ENCODE measurements around the gene CHTF18. TPM values are rescaled to one million over a fixed set of nuclear protein-coding genes. Genes with fewer than 3 reads are reported as not detected.

Gene CHTF18
- total RNA-seq, 2 donors from 2014 or later: 98.7 to 116 TPM

DNA sequence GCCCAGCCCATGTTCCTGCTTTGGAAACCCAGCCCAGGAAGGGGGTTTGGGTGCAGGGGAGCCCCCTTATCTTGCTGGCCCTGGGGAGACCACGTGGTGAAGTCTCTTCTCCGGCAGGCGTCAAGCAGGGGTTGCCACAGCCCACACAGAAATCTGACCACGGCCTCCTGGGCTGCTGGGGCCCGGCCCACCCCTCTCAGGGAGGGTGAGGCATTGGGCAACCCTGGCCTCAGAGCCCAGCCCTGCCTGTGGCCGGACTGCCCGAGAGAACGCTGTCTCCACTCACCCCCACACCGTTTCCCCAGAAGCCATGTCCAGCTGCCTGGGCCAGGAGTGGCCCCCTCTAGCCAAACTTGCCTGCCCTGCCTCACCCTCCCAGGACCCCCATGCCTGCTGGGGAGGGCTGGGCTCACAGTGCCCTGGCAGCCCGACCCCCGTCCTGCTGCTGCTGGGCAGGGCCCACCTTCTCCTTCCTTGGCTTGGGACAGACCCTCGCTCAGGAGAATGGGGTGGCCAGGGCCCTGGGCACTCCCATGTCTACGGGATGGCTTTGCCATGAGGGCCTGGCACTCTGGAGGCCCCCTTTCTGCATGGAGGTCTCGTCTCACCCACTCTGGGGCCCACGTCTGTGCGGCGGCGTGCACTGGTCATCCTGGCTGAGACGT lies 6.9 kb upstream of the CHTF18 start:
- no peak for DNase-seq (ENCODE audit: low spot score in 2 of 2)
- Mint-ChIP-seq H3K27ac (no peak overlapping the region), H3K36me3 (no peaks in the 10 kb centered on the region), H3K9me3 (no peaks in the 10 kb centered on the region)
- no peak for ATAC-seq

DNA sequence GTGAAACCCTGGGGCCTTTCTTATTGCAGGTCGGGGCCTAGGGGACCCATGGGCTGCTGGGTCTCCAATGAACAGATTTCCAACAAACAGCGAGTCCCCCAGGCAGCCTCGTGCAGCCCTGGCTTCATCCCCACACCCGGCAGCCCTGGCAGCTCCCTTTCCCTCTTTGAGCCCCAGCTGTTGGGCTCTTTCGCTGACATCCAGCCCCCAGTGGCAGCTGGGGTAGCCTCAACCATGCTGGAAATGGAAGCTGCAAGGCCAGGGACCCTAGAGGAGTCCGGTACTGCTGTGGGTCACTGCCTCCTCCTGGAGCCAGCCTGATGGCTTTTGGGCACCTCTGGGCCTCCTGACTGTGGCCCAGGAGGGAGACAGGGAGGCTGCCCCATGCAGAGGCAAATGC lies 6.2 kb upstream of the CHTF18 start:
- no peak overlapping the region for H3K27ac Mint-ChIP-seq
- DNase-seq (ENCODE audit: low spot score in 2 of 2) (no peak), ATAC-seq (no peak)
- no peaks in the 10 kb centered on the region for H3K36me3 Mint-ChIP-seq
- no peaks in the 10 kb centered on the region for H3K9me3 Mint-ChIP-seq

DNA sequence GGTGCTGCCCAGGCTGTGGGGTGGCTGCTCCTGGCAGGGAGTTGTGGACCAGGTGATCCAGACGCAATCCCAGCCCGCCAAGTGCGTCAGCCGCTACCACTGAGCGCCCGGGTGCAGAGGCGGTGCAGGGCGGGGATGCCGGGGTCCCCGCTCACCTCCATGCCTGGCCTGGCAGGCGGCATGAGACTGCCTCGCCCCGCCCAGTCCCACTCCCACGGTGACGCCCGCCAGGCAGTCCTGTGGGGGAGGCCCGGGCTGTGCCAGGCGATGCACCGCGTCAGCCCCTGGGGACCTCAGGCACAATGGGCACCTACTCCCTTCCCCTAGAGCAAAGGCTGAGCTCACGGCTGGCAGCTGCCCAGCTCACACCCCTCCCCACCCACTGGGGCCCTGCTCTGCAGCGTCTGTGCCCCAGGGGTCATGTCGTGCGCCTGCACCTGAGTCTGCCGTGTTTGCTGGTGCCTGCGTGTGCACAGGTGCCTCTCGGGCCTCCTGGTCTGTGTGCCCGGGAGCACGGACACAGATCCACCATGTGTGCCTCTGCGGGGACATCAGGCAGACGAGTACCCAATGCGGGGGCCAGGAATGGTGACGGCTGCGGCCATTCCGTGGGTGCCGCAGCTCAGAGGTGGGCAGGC lies 5.5 kb upstream of the CHTF18 start:
- ATAC-seq: no peak
- DNase-seq (ENCODE audit: low spot score in 2 of 2): no peak
- H3K9me3 Mint-ChIP-seq: no peaks in the 10 kb centered on the region
- H3K27ac Mint-ChIP-seq: no peak overlapping the region
- H3K36me3 Mint-ChIP-seq: no peaks in the 10 kb centered on the region

DNA sequence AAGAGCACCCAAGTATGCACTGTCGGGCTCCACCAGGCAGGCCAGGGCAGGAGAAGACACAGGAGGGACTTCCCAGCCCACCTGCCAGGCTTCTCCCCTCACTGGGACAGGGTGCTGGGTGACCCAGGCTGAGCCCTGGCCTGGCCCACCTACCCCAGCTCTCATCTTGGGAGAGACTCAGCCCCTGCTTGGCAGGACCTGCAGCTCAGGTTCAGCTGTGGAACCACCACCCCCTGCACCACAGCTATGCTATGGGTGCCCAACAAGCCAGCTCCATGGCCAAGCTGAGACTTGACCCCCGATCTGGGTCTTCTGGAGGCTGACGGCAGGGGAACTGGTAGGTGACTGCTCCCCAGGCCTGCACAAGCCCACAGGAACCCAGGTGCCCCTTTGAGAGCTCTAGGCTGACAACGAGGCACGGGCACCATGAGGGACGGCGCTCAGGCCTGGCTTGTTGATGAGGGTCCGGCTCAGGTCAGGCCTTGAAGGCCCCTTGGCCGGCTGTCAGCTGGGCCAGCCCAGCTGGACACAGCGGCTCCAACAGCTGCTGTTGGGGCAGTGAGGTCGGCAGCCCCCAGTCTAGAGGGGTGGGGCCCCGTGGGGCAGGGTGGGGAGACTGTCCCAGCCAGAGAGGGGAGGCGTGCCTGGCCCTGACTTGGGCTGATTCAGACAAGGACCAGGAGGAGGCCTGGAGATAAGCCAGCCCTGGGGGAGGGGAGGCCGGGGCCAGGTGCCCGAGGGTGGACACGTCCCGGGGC lies 4.8 kb upstream of the CHTF18 start:
- H3K27ac Mint-ChIP-seq: no peak overlapping the region
- H3K36me3 Mint-ChIP-seq: no peaks in the 10 kb centered on the region
- ATAC-seq (no peak), DNase-seq (ENCODE audit: low spot score in 2 of 2) (no peak)
- H3K9me3 Mint-ChIP-seq: no peaks in the 10 kb centered on the region

DNA sequence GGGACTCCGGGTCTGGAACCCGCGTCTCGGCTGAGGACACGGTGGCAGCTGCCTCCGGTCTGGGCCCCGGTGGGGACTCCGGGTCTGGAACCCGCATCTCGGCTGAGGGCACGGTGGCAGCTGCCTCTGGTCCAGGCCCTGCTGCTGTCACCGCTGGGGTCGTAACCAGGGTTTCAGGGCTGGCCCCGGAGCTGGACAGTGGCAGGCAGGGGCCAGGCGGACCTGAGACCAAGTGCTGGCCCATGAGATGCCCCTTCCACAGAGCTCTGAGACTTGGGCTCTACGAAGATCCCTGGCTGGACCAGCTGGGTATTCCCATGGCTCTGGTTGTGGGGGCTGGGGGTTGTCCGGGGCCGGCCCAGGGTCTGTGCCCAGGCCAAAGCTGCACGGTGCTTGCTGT lies 4.0 kb upstream of the CHTF18 start:
- H3K36me3 Mint-ChIP-seq: no peaks in the 10 kb centered on the region
- H3K9me3 Mint-ChIP-seq: no peaks in the 10 kb centered on the region
- no peak overlapping the region for H3K27ac Mint-ChIP-seq
- ATAC-seq (no peak), DNase-seq (ENCODE audit: low spot score in 2 of 2) (no peak)

DNA sequence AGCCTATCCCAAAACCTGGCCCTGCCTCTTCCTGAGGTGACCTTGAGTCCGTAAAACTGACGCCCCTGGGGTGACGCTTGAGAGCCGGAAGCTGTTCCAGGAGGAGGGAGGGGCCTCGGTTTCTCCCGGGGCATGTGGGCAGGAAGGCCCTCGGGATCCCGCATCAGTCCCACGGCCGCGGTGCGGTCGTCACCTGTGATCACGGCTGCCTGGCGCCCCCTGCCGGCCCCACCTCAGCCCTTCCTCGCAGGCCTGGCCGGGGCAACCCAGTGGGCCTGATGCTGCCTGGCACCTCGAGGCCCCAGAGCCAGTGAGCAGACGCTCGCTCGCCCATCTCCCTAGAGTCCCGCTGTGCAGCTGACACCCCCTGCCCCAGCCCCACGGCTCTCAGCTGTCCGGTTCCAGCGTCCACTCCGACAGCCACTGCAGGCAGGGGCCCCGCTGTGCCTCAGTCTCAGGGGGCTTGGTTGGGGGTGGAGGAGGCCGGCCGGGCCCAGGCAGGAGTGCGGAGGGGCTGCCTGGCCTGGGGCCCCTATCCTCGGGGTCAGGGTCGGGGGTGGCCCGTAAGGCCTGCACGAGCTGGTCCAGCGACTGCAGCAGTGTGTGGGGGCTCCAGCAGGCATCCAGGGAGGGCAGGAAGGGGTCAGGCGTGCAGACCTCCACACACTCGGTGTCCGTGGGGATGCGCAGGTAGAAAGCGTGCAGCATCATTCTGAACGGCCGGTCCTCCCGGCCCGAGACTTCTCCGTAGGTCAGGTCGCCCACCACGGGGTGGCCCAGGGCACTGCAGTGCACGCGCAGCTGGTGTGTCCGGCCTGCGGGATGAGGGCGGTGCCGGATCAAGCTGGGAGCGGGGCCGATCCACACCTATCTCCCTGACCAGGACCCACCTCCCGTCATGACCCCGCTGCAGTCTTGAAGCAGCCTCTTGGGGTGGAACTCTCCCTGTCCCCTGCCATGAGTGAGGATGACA lies 2.6 kb upstream of the CHTF18 start:
- DNase-seq (ENCODE audit: low spot score in 2 of 2): peak; percentile 72 to 90
- H3K36me3 Mint-ChIP-seq: peaks cover under 1 to 2% of the 10 kb centered on the region in 2 donors
- no peaks in the 10 kb centered on the region for H3K9me3 Mint-ChIP-seq
- H3K27ac Mint-ChIP-seq: no peak overlapping the region
- peak; percentile 15 to 44 for ATAC-seq

DNA sequence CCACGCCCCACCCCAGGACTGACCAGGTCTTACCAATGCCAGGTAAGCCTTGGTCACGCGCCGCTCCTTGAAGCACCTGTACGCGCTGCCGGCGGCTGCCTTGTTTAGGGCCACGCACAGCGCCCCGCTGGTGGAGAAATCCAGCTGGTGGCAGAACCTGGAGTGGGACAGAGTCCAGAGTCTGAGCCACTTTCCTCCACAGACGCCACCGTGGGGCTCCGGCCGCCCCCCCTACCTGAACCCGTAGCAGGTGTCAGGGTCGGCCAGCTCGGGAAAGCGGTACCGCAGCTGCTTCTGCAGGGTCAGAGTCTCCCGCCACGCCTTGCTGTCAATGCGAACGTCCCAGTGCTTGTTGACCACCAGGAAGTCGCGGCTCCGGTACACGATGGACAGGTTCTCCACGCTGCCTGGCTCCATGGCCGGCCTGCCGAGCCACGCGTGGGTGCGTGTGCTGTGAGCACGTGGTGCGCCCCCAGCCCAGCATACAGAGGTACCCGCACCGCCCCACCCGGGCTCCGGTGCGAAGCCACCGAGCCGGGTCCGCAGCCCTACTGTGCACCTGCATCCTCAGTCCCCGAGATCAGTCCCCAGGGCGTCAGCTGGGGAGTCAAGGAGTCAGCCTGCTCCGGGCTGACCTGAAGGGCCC lies 976 bp upstream of the CHTF18 start:
- ATAC-seq: no peak
- peak overlapping the region; percentile 60 to 84 for H3K27ac Mint-ChIP-seq

DNA sequence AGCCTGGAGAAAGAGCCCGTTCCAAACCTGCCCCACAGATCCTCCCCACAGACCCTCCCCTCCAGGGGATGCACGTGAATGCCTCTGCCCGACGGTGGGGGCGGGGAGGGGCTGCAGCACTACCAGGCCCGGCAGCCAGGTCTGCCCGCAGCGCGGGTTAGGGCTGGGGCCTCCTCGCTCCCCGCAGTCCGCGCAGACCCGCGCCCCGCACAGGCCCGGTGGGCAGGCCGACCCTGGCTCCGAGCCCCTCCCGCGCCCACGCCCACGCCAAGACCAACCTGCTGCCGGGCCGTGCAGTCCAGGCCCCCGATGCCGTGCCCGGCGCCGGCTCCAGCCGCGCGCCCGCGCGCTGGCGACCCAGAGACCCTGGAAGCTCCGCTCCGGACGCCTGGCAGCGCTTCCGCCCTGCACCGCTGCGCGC lies 432 bp upstream of the CHTF18 start, which contains the start of gene RPUSD1:
RPUSD1 (minus strand) TSS at position 404 of the 421 bp plus-strand sequence. CDS start 644 bp downstream, outside the sequence.
- ATAC-seq (peak; percentile 26 to 35), DNase-seq (ENCODE audit: low spot score in 2 of 2) (no peak)
- Mint-ChIP-seq H3K27ac (peak within 1 kb of the TSS; percentile 84 to 93), H3K36me3 (peaks cover 11 to 13% of the 10 kb centered on the region in 2 donors), H3K9me3 (no peaks in the 10 kb centered on the region)

More for the DNA sequence above, 976 bp upstream of the CHTF18 start:
- peaks cover 11 to 13% of the 10 kb centered on the region in 2 donors for H3K36me3 Mint-ChIP-seq
- H3K9me3 Mint-ChIP-seq: no peaks in the 10 kb centered on the region
- DNase-seq (ENCODE audit: low spot score in 2 of 2): no peak

DNA sequence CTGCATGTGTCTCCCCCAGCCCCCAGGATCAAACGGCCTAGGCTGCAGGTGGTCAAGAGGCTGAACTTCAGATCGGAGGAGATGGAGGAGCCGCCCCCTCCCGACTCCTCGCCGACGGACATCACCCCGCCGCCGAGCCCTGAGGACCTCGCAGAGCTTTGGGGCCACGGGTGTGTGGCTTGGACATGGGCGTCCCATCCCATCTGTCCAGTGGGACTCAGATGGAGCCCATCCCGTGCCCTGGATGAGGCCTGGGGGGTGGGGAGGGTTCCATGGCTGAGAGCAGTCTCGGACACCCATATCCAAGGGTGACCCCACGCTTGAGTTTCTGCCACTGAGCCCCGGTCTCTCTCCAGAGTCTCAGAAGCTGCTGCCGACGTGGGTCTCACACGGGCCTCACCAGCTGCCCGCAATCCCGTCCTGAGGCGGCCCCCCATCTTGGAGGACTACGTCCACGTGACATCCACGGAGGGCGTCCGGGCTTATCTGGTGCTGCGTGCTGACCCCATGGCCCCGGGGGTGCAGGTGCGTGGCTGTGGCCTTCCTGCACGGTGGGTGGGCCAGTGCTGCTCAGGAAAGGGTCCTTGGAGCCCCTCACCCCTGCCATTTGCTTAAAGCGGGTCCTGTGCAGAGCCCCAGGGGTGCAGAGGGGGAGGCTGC lies 901 bp downstream of the CHTF18 start:
- ATAC-seq: no peak
- H3K9me3 Mint-ChIP-seq: no peaks in the 10 kb centered on the region
- H3K36me3 Mint-ChIP-seq: peaks cover 11 to 13% of the 10 kb centered on the region in 2 donors

DNA sequence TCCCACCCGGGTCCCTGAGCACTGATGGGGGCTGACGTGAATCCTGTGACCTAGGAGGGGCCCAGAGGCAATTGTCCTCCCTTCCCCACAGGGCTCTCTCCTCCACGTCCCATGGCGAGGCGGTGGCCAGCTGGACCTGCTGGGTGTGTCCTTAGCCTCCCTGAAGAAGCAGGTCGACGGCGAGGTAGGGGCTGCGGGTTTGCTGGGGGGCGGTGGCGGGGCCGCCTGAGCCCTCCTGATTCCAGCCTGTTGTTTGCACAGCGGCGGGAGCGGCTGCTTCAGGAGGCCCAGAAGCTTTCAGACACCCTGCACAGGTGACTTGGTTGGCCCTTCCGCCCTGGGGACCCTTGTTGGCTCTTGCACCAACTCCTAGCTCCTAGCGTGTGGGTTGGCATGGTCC lies 1.7 kb downstream of the CHTF18 start:
- no peak for ATAC-seq
- H3K9me3 Mint-ChIP-seq: no peaks in the 10 kb centered on the region
- H3K36me3 Mint-ChIP-seq: peaks cover 11 to 13% of the 10 kb centered on the region in 2 donors
- DNase-seq (ENCODE audit: low spot score in 2 of 2): no peak
- peak overlapping the region in 1 of 2 donors; percentile 38 for H3K27ac Mint-ChIP-seq

More for the DNA sequence above, 901 bp downstream of the CHTF18 start:
- H3K27ac Mint-ChIP-seq: no peak overlapping the region
- no peak for DNase-seq (ENCODE audit: low spot score in 2 of 2)

DNA sequence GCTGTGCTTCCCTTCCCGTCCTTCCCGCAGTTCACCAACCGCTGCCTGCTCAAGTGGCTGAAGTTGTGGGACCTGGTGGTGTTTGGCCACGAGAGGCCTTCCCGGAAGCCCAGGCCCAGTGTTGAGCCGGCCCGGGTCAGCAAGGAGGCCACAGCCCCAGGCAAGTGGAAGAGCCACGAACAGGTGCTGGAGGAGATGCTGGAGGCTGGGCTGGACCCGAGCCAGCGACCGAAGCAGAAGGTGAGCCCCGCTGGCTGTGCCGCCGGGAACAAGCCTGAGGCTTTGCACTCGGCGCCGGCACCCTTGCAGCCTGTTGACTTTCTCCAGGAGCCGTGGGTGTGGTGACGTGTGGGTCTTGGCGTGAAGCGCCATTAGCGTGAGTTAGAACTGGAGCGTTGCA lies 2.7 kb downstream of the CHTF18 start:
- ATAC-seq (no peak), DNase-seq (ENCODE audit: low spot score in 2 of 2) (no peak)
- H3K36me3 Mint-ChIP-seq: peaks cover 11 to 13% of the 10 kb centered on the region in 2 donors
- H3K27ac Mint-ChIP-seq: no peak overlapping the region
- no peaks in the 10 kb centered on the region for H3K9me3 Mint-ChIP-seq

DNA sequence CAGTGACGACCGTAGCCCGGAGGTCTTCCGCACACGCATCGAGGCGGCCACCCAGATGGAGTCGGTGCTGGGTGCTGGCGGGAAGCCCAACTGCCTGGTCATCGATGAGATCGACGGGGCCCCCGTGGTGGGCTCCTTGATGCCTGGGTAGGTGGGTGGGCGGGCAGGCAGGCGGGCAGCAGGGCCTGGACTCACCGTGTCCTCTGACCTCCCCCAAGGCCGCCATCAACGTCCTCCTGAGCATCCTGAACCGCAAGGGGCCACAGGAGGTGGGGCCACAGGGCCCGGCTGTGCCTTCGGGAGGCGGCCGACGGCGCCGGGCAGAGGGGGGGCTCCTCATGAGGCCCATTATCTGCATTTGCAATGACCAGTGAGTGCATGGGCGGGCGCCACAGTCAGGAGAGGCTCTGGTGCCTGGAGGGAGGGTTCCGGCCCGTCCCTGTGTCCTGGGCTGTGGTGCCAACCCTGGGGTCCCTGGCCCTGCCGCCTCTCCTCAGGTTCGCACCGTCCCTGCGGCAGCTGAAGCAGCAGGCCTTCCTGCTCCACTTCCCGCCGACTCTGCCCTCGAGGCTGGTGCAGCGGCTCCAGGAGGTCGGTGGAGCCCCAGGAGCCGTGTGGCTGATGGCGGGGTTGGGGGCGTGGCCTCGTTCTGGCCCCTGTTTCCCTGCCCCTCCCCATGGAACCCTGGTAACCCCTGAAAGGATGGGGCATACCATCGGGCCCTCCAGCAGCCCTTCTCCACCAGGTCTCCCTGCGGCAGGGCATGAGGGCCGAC lies 4.0 kb downstream of the CHTF18 start:
- Mint-ChIP-seq H3K27ac (no peak overlapping the region), H3K36me3 (peaks cover 11 to 13% of the 10 kb centered on the region in 2 donors)
- ATAC-seq: no peak

DNA sequence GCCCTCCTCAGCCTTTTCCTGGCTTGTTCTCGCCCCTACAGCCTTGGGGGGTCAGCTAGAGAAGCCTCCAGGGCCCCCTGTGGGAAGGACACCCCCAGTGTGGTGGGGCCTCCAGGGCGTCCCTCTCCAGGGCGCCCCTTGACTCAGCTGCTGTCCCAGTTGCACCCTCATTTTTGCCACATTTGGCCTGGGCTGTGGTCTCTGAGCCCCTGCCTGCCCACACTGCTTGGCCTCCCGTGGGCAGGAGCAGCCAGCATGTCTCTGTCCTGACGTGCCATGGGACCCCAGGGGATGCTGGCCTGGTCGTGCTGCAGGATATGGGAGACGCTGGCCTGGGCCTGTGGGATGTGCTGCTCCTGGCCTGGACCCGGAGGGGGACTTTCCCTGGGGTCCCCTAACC lies 5.0 kb downstream of the CHTF18 start:
- ATAC-seq (no peak), DNase-seq (ENCODE audit: low spot score in 2 of 2) (no peak)
- Mint-ChIP-seq H3K36me3 (peaks cover 11 to 13% of the 10 kb centered on the region in 2 donors), H3K9me3 (no peaks in the 10 kb centered on the region), H3K27ac (peak overlapping the region in 1 of 2 donors; percentile 44)

More for the DNA sequence above, 4.0 kb downstream of the CHTF18 start:
- DNase-seq (ENCODE audit: low spot score in 2 of 2): no peak
- no peaks in the 10 kb centered on the region for H3K9me3 Mint-ChIP-seq

DNA sequence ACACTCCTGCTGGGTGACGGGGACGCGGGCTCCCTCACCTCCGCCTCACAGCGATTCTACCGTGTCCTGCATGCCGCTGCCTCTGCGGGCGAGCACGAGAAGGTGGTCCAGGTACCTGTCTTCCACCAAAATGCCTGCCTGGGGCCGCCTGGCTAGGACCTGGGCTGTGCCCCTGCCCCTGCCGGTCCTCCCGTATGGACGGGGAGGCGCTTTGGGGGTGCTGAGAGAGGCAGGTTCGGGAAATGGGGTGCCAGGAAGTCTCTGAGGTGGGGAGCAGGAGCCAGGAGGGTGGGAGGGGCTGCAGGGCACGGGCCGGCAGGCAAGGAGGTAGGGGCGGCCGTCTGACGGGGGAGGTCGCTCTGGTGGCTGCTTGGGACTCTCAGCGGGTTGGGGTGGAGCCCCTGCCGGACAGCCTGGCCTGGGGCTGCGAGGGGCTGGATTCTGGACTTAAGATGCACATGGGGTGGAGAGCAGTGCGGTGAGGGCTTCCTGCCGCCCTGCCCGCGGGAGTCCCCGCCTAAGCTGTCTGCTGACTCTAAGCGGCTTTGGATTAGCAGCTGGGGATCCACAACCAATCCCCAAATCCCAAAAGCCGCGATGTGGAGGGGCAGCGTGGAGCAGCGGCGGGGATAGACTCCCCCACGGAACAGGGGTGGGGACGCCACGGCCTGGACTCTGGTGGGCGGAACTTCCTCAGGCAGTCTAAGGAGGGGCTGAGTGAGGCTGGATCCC lies 5.8 kb downstream of the CHTF18 start:
- Mint-ChIP-seq H3K27ac (no peak overlapping the region), H3K9me3 (no peaks in the 10 kb centered on the region), H3K36me3 (peaks cover 11 to 13% of the 10 kb centered on the region in 2 donors)
- no peak for DNase-seq (ENCODE audit: low spot score in 2 of 2)
- ATAC-seq: no peak
